ENCODE measurements around the gene CDX1. TPM values are rescaled to one million over a fixed set of nuclear protein-coding genes. Genes with fewer than 3 reads are reported as not detected.

CDX1 gene
- total and polyA plus RNA-seq, 5 donors from 2014 or later = not detected

DNA sequence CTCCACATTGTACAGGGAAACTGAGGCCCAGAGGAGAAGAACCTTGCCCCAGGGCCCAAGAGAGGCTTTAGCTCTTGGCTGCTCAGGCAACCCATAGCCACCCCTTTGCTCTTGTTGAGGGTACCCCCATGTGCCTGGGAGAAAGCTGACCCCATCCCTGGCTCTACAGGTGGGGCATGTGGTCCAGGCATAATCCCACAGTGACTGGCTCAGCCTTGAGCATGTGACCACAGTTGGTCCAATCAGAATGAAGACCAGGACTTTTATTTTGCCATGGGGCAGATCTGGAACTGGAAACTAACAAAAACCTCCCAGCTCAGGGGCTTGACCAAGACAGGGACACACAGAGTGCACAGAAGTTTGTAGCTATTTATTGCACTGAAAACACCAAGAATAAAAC lies 52.6 kb downstream of the CDX1 start:
- peaks cover 5% of the 10 kb centered on the region for H3K27me3 Mint-ChIP-seq
- no peak overlapping the region for H3K27ac Mint-ChIP-seq
- no peak overlapping the region for H3K4me3 ChIP-seq (ENCODE audit: low read depth, low read length)
- H3K27ac ChIP-seq (ENCODE audit: insufficient read depth, low read length, poor library complexity, severe bottlenecking) = no peak overlapping the region
- no peaks in the 10 kb centered on the region for H3K27me3 ChIP-seq (ENCODE audit: control insufficient read depth, insufficient read depth, low read length)
- H3K9me3 ChIP-seq (ENCODE audit: control insufficient read depth in 2 of 2, low read length in 2 of 2) = no peaks in the 10 kb centered on the region
- H3K4me1 ChIP-seq (ENCODE audit: control insufficient read depth, insufficient read depth, low read length, poor library complexity, severe bottlenecking) = no peaks in the 10 kb centered on the region
- ATAC-seq (ENCODE audit: low read depth in 2 of 2) = no peak
- H3K4me3 Mint-ChIP-seq = no peak overlapping the region
- no peak for DNase-seq
- no peaks in the 10 kb centered on the region for H3K36me3 Mint-ChIP-seq
- no peaks in the 10 kb centered on the region for H3K36me3 ChIP-seq (ENCODE audit: control insufficient read depth, insufficient read depth, low read length)
- peaks cover 0 to 3% (median 1%) of the 10 kb centered on the region in 4 donors for H3K4me1 Mint-ChIP-seq
- H3K9me3 Mint-ChIP-seq = no peaks in the 10 kb centered on the region

- no peak overlapping the region for H3K27ac Mint-ChIP-seq
- H3K9me3 Mint-ChIP-seq = no peaks in the 10 kb centered on the region
- H3K36me3 ChIP-seq (ENCODE audit: control insufficient read depth, insufficient read depth, low read length) = no peaks in the 10 kb centered on the region
- DNase-seq (no peak), ATAC-seq (ENCODE audit: low read depth in 2 of 2) (no peak)
- no peaks in the 10 kb centered on the region for H3K27me3 ChIP-seq (ENCODE audit: control insufficient read depth, insufficient read depth, low read length)
- peaks cover 5% of the 10 kb centered on the region for H3K27me3 Mint-ChIP-seq
- no peak overlapping the region for H3K4me3 ChIP-seq (ENCODE audit: low read depth, low read length)
- no peaks in the 10 kb centered on the region for H3K36me3 Mint-ChIP-seq
- H3K4me1 Mint-ChIP-seq = peaks cover 0 to 3% (median 1%) of the 10 kb centered on the region in 4 donors
- H3K27ac ChIP-seq (ENCODE audit: insufficient read depth, low read length, poor library complexity, severe bottlenecking) = no peak overlapping the region
- no peaks in the 10 kb centered on the region for H3K9me3 ChIP-seq (ENCODE audit: control insufficient read depth in 2 of 2, low read length in 2 of 2)
- no peak overlapping the region for H3K4me3 Mint-ChIP-seq
- no peaks in the 10 kb centered on the region for H3K4me1 ChIP-seq (ENCODE audit: control insufficient read depth, insufficient read depth, low read length, poor library complexity, severe bottlenecking)
Measured at GRCh38 chr5:150219861-150220260, 53.3 kb downstream of the CDX1 start.

DNA sequence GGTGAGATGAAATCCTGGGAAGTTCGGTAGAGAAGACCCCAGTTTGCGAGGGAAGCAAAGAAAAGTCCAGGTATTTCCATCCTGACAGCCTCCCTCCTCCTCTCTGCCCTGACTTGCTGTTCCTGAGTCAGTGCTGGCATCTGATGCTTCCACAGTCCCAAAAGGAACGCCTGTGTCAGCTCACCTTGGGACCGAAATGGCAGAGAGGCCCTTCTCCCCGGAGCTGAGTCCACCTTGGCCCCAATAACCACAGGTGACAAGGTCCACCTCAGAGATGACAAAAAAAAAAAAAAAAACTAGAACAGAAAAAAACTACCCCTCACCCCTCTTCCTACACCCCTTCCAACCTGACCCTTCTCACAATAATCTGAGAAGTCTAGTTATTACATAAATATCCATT lies 54.9 kb downstream of the CDX1 start:
- Mint-ChIP-seq H3K27me3 (peaks cover 5% of the 10 kb centered on the region), H3K4me1 (peaks cover 0 to 3% (median 1%) of the 10 kb centered on the region in 4 donors), H3K36me3 (no peaks in the 10 kb centered on the region), H3K27ac (no peak overlapping the region), H3K4me3 (no peak overlapping the region), H3K9me3 (no peaks in the 10 kb centered on the region)
- ATAC-seq (ENCODE audit: low read depth in 2 of 2) (no peak), DNase-seq (no peak)
- H3K4me3 ChIP-seq (ENCODE audit: low read depth, low read length) = no peak overlapping the region
- H3K27me3 ChIP-seq (ENCODE audit: control insufficient read depth, insufficient read depth, low read length) = no peaks in the 10 kb centered on the region
- H3K4me1 ChIP-seq (ENCODE audit: control insufficient read depth, insufficient read depth, low read length, poor library complexity, severe bottlenecking) = no peaks in the 10 kb centered on the region
- no peaks in the 10 kb centered on the region for H3K9me3 ChIP-seq (ENCODE audit: control insufficient read depth in 2 of 2, low read length in 2 of 2)
- no peak overlapping the region for H3K27ac ChIP-seq (ENCODE audit: insufficient read depth, low read length, poor library complexity, severe bottlenecking)
- H3K36me3 ChIP-seq (ENCODE audit: control insufficient read depth, insufficient read depth, low read length) = no peaks in the 10 kb centered on the region

DNA sequence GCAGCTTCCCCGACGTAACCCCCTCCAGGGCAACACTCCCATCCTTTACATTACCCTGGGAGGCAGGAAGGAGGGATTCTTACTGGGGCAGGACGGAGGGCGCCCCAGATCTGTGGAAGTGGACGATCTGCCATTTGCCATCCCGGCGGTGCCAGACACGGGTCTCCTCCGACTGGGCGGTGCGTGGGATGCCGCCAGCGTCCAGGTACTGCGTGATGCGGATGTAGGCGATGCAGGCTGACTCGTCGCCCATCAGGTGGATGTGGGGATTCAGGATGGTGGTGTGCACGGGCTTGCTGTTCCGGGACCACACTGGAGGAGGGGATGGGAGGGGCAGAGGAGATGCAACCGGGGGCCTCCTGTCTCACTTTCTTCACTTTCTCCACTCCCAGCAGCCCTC lies 56.3 kb downstream of the CDX1 start:
- no peaks in the 10 kb centered on the region for H3K36me3 ChIP-seq (ENCODE audit: control insufficient read depth, insufficient read depth, low read length)
- peaks cover 0 to 3% (median 0%) of the 10 kb centered on the region in 4 donors for H3K4me1 Mint-ChIP-seq

GRCh38 chr5:150223474-150223873 lies 56.9 kb downstream of the CDX1 start:
- H3K27me3 ChIP-seq (ENCODE audit: control insufficient read depth, insufficient read depth, low read length) = no peaks in the 10 kb centered on the region
- Mint-ChIP-seq H3K27me3 (peaks cover 5% of the 10 kb centered on the region), H3K9me3 (no peaks in the 10 kb centered on the region), H3K27ac (peak overlapping the region in 1 of 3 donors; percentile 60), H3K36me3 (no peaks in the 10 kb centered on the region), H3K4me3 (no peak overlapping the region), H3K4me1 (no peaks in the 10 kb centered on the region)
- H3K27ac ChIP-seq (ENCODE audit: insufficient read depth, low read length, poor library complexity, severe bottlenecking) = no peak overlapping the region
- ATAC-seq (ENCODE audit: low read depth in 2 of 2) = no peak
- no peaks in the 10 kb centered on the region for H3K9me3 ChIP-seq (ENCODE audit: control insufficient read depth in 2 of 2, low read length in 2 of 2)
- no peaks in the 10 kb centered on the region for H3K36me3 ChIP-seq (ENCODE audit: control insufficient read depth, insufficient read depth, low read length)
- no peak overlapping the region for H3K4me3 ChIP-seq (ENCODE audit: low read depth, low read length)
- DNase-seq = no peak
- H3K4me1 ChIP-seq (ENCODE audit: control insufficient read depth, insufficient read depth, low read length, poor library complexity, severe bottlenecking) = no peaks in the 10 kb centered on the region

More for the DNA sequence above, 56.3 kb downstream of the CDX1 start:
- Mint-ChIP-seq H3K9me3 (no peaks in the 10 kb centered on the region), H3K36me3 (no peaks in the 10 kb centered on the region), H3K4me3 (no peak overlapping the region), H3K27ac (no peak overlapping the region), H3K27me3 (peaks cover 5% of the 10 kb centered on the region)
- Histone ChIP-seq H3K27ac (ENCODE audit: insufficient read depth, low read length, poor library complexity, severe bottlenecking) (no peak overlapping the region), H3K9me3 (ENCODE audit: control insufficient read depth in 2 of 2, low read length in 2 of 2) (no peaks in the 10 kb centered on the region), H3K4me1 (ENCODE audit: control insufficient read depth, insufficient read depth, low read length, poor library complexity, severe bottlenecking) (no peaks in the 10 kb centered on the region), H3K27me3 (ENCODE audit: control insufficient read depth, insufficient read depth, low read length) (no peaks in the 10 kb centered on the region), H3K4me3 (ENCODE audit: low read depth, low read length) (no peak overlapping the region)
- no peak for DNase-seq
- no peak for ATAC-seq (ENCODE audit: low read depth in 2 of 2)

DNA sequence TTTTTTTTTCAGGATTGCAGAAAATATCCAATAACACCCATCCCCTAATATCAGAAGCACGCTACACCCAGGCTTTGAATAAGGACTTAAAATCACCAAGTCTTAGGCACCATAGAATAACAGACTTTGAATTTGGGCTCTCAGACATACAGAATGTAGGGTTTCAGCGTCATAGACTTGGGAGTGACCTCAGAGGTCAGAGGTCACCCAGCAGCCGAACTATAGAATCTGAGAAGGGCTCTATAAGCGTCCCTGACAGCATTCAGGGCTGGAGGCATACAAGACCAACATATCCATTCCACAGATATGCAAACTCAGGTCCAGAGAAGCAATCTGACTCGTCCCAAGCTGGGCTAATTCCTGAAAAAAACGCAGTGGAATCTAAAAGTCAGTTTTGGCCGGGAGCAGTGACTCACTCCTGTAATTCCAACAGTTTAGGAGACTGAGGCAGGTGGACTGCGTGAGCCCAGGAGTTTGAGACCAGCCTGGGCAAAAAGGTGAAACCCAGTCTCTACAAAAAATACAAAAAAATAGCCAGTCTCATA lies 58.0 kb downstream of the CDX1 start:
- no peaks in the 10 kb centered on the region for H3K27me3 ChIP-seq (ENCODE audit: control insufficient read depth, insufficient read depth, low read length)
- H3K4me3 ChIP-seq (ENCODE audit: low read depth, low read length) = no peak overlapping the region
- H3K4me1 Mint-ChIP-seq = no peaks in the 10 kb centered on the region
- H3K9me3 Mint-ChIP-seq = no peaks in the 10 kb centered on the region
- no peak overlapping the region for H3K27ac Mint-ChIP-seq
- no peak for DNase-seq
- H3K4me3 Mint-ChIP-seq = no peak overlapping the region
- no peaks in the 10 kb centered on the region for H3K36me3 ChIP-seq (ENCODE audit: control insufficient read depth, insufficient read depth, low read length)
- H3K27ac ChIP-seq (ENCODE audit: insufficient read depth, low read length, poor library complexity, severe bottlenecking) = no peak overlapping the region
- ATAC-seq (ENCODE audit: low read depth in 2 of 2) = no peak
- no peaks in the 10 kb centered on the region for H3K4me1 ChIP-seq (ENCODE audit: control insufficient read depth, insufficient read depth, low read length, poor library complexity, severe bottlenecking)
- H3K9me3 ChIP-seq (ENCODE audit: control insufficient read depth in 2 of 2, low read length in 2 of 2) = no peaks in the 10 kb centered on the region
- H3K27me3 Mint-ChIP-seq = peaks cover 5% of the 10 kb centered on the region
- H3K36me3 Mint-ChIP-seq = no peaks in the 10 kb centered on the region

- Histone ChIP-seq H3K27ac (ENCODE audit: insufficient read depth, low read length, poor library complexity, severe bottlenecking) (no peak overlapping the region), H3K9me3 (ENCODE audit: control insufficient read depth in 2 of 2, low read length in 2 of 2) (no peaks in the 10 kb centered on the region), H3K4me3 (ENCODE audit: low read depth, low read length) (no peak overlapping the region), H3K4me1 (ENCODE audit: control insufficient read depth, insufficient read depth, low read length, poor library complexity, severe bottlenecking) (no peaks in the 10 kb centered on the region), H3K36me3 (ENCODE audit: control insufficient read depth, insufficient read depth, low read length) (no peaks in the 10 kb centered on the region), H3K27me3 (ENCODE audit: control insufficient read depth, insufficient read depth, low read length) (no peaks in the 10 kb centered on the region)
- DNase-seq = no peak
- Mint-ChIP-seq H3K9me3 (no peaks in the 10 kb centered on the region), H3K27ac (no peak overlapping the region), H3K27me3 (peaks cover 5% of the 10 kb centered on the region), H3K4me1 (no peaks in the 10 kb centered on the region), H3K4me3 (no peak overlapping the region), H3K36me3 (no peaks in the 10 kb centered on the region)
- ATAC-seq (ENCODE audit: low read depth in 2 of 2) = no peak
Measured at GRCh38 chr5:150227036-150227435, 60.5 kb downstream of the CDX1 start.

DNA sequence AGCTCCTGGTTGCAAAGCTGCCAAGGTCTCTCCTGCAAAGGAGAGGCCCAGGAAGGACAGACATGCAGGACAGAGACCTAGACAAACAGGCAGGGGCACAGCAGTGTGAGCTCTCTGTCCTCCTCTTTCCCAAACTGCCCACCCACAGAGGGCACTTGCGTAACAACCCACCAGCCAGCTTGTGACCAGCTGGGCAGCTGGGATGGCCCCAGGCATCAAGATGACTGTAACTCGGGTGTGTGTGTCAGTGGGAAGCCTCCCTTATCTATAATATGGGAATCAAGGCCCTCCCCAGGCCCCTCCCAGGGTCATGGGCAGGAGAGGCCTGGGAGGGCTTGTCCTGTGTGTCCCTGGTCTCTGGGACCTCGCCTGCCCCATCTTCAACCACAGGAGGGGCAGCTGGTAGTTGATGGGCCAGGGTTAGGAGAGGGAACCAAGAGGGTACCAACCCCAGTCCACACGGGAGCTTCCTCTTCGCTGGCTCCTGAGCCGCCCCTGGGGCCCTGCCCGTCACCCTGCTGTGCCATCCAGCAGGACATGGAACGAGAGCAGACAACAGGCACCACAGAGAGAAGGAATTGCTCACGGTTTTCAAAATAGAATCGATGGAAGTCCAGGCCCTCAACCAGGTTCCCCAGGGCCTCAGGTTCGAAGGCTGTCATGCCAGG lies 61.2 kb downstream of the CDX1 start:
- Histone ChIP-seq H3K4me3 (ENCODE audit: low read depth, low read length) (no peak overlapping the region), H3K4me1 (ENCODE audit: control insufficient read depth, insufficient read depth, low read length, poor library complexity, severe bottlenecking) (no peaks in the 10 kb centered on the region), H3K9me3 (ENCODE audit: control insufficient read depth in 2 of 2, low read length in 2 of 2) (no peaks in the 10 kb centered on the region), H3K27ac (ENCODE audit: insufficient read depth, low read length, poor library complexity, severe bottlenecking) (no peak overlapping the region), H3K36me3 (ENCODE audit: control insufficient read depth, insufficient read depth, low read length) (no peaks in the 10 kb centered on the region), H3K27me3 (ENCODE audit: control insufficient read depth, insufficient read depth, low read length) (no peaks in the 10 kb centered on the region)
- Mint-ChIP-seq H3K27ac (no peak overlapping the region), H3K36me3 (no peaks in the 10 kb centered on the region), H3K4me3 (no peak overlapping the region), H3K4me1 (no peaks in the 10 kb centered on the region), H3K27me3 (peaks cover 5% of the 10 kb centered on the region), H3K9me3 (no peaks in the 10 kb centered on the region)
- ATAC-seq (ENCODE audit: low read depth in 2 of 2) (no peak), DNase-seq (no peak)

All from CD4-positive, CD25-positive, alpha-beta regulatory T cell (primary cell).